ENCODE results near the gene KCNH6.

KCNH6 gene

DNA sequence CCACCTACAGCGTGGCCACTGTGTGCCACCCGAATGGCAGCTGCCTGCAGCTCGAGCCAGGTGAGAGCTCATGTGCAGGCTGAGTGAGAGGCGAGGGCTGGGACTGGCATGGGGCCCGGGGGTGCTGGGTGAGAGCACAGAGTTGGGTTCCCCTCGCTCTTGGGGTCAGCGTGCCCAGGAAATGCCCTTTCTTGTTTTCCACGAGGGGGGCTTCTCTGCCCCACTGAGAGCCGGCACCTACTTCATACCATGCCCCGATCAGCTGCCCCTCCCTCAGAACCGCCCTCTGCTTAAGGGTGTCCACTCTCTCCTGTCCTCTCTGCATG is 36.2 kb upstream of the KCNH6 start:
- DNase-seq (ENCODE audit: low read depth, low spot score), result no peak
- TF ChIP-seq, protein P1, sequence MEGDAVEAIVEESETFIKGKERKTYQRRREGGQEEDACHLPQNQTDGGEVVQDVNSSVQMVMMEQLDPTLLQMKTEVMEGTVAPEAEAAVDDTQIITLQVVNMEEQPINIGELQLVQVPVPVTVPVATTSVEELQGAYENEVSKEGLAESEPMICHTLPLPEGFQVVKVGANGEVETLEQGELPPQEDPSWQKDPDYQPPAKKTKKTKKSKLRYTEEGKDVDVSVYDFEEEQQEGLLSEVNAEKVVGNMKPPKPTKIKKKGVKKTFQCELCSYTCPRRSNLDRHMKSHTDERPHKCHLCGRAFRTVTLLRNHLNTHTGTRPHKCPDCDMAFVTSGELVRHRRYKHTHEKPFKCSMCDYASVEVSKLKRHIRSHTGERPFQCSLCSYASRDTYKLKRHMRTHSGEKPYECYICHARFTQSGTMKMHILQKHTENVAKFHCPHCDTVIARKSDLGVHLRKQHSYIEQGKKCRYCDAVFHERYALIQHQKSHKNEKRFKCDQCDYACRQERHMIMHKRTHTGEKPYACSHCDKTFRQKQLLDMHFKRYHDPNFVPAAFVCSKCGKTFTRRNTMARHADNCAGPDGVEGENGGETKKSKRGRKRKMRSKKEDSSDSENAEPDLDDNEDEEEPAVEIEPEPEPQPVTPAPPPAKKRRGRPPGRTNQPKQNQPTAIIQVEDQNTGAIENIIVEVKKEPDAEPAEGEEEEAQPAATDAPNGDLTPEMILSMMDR (IDR thresholded peaks at IDR 0.05; ENCODE audit: low read depth, low read length), result no peak
- H3K4me3 ChIP-seq (ENCODE audit: low read depth, low read length), result no peak overlapping the region
- in situ Hi-C loops (cut with HindIII; ENCODE audit: low sequenced_read_pairs), result no loop called here

DNA sequence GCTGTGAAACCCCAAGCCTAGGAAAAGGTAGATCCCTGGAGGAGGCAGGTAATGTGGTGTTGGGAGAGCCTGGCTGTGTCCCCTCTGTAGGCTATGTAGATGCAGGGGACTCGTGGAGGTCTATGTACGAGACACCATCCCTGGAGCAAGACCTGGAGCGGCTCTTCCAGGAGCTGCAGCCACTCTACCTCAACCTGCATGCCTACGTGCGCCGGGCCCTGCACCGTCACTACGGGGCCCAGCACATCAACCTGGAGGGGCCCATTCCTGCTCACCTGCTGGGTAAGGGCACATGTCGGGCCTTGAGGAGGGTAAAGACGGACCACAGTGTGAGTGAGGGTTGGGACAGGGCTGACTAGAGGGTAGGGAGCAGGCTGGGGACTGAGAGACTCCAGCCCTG is 34.3 kb upstream of the KCNH6 start:
- DNase-seq (ENCODE audit: low read depth, low spot score), result no peak
- H3K4me3 ChIP-seq (ENCODE audit: low read depth, low read length), result no peak overlapping the region
- TF ChIP-seq, protein P1 (IDR thresholded peaks at IDR 0.05; ENCODE audit: low read depth, low read length), result no peak
- in situ Hi-C loops (cut with HindIII; ENCODE audit: low sequenced_read_pairs), result no loop called here

DNA sequence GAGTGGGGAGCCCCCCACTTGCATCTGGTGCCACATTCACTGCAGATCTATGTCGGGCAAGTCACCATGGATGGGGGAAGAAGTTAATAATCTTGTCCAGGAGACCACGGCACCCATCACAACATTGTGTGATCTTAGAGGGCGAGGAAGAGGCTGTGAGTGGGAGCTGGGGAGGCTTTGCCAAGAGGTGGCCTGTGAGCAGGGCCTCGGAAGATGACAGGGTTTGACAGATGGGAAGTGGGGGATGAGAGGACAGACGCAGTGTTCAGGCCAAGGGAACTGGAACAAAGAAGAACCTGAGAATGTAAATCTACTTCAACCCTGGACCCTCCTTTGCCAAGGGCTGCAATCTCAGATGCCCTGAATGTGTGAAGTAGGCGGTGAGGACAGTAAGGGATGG is 33.9 kb upstream of the KCNH6 start:
- DNase-seq (ENCODE audit: low read depth, low spot score), result no peak
- TF ChIP-seq, protein P1 (IDR thresholded peaks at IDR 0.05; ENCODE audit: low read depth, low read length), result no peak
- in situ Hi-C loops (cut with HindIII; ENCODE audit: low sequenced_read_pairs), result no loop called here
- no peak overlapping the region for H3K4me3 ChIP-seq (ENCODE audit: low read depth, low read length)

GRCh38 chr17:63490329-63490728 is 32.8 kb upstream of the KCNH6 start:
- H3K4me3 ChIP-seq (ENCODE audit: low read depth, low read length), result no peak overlapping the region
- in situ Hi-C loops (cut with HindIII; ENCODE audit: low sequenced_read_pairs), result no loop called here
- no peak for DNase-seq (ENCODE audit: low read depth, low spot score)
- TF ChIP-seq, protein P1 (IDR thresholded peaks at IDR 0.05; ENCODE audit: low read depth, low read length), result no peak

DNA sequence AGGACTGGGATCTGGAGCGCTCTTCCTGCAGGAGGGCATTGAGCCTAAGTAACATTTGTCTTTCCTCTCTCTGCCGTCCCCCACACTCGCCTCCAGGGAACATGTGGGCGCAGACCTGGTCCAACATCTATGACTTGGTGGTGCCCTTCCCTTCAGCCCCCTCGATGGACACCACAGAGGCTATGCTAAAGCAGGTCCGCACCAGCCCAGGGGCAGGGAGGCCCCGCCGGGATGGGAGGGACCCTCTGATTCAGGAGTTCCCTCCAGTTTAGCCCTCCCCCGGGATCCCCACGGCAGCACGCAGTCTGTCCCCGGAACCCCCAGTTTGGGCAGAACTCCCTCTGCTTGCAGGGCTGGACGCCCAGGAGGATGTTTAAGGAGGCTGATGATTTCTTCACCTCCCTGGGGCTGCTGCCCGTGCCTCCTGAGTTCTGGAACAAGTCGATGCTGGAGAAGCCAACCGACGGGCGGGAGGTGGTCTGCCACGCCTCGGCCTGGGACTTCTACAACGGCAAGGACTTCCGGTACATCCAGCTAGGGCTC is 32.2 kb upstream of the KCNH6 start:
- H3K4me3 ChIP-seq (ENCODE audit: low read depth, low read length), result no peak overlapping the region
- no peak for DNase-seq (ENCODE audit: low read depth, low spot score)
- in situ Hi-C loops (cut with HindIII; ENCODE audit: low sequenced_read_pairs), result no loop called here
- TF ChIP-seq, protein P1 (IDR thresholded peaks at IDR 0.05; ENCODE audit: low read depth, low read length), result no peak

- in situ Hi-C loops (cut with HindIII; ENCODE audit: low sequenced_read_pairs), result no loop called here
- no peak for DNase-seq (ENCODE audit: low read depth, low spot score)
- TF ChIP-seq, protein P1 (IDR thresholded peaks at IDR 0.05; ENCODE audit: low read depth, low read length), result no peak
- H3K4me3 ChIP-seq (ENCODE audit: low read depth, low read length), result no peak overlapping the region
Observed at GRCh38 chr17:63491413-63491812, 31.7 kb upstream of the KCNH6 start.
